Anterior cingulate cortex (tissue), 58 donors: Measurements from ENCODE around the gene SH2D7.

Source experiments
- DNase-seq, 58 donors: peaks; one replicate each; lab custom pipeline; 2025; lab: John Stamatoyannopoulos, UW

The SH2D7 gene

DNA sequence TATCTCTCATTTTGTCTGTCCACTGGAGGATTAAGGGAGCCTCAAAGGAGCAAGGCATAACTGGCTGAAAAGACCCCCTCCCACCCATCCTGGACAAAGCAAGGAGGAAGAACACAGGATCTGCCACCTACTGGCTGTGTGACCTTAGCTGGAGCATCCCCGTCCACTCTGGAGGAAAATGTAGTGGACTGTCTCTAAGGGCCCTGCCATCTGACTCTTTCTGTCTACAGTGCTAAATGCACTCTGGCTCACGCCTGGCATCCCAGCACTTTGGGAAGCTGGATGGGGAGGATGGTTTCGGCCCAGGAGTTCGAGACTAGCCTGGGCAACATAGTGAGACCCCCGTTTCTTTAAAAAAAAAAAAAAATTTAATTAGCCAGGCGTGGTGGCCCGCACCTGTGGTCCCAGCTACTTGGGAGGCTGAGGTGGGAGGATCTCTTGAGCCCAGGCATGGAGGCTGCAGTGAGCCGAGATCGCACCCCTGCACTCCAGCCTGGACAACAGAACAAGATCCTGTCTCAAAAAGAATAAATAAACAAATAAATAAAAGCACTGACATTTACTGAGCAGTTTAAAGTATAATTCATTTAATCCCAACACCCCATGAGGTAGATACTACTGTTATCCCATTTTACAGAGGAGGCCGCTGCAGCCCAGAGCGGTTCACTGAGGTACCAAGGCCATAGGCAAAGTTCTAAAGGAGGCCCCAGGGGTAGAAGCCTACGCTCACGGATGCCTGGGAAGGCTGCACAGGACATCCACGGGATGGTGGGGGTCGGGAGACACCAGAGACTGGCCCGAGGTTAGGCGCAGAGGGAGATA lies 15.9 kb upstream of the SH2D7 start:
- DNase-seq: no peak

DNA sequence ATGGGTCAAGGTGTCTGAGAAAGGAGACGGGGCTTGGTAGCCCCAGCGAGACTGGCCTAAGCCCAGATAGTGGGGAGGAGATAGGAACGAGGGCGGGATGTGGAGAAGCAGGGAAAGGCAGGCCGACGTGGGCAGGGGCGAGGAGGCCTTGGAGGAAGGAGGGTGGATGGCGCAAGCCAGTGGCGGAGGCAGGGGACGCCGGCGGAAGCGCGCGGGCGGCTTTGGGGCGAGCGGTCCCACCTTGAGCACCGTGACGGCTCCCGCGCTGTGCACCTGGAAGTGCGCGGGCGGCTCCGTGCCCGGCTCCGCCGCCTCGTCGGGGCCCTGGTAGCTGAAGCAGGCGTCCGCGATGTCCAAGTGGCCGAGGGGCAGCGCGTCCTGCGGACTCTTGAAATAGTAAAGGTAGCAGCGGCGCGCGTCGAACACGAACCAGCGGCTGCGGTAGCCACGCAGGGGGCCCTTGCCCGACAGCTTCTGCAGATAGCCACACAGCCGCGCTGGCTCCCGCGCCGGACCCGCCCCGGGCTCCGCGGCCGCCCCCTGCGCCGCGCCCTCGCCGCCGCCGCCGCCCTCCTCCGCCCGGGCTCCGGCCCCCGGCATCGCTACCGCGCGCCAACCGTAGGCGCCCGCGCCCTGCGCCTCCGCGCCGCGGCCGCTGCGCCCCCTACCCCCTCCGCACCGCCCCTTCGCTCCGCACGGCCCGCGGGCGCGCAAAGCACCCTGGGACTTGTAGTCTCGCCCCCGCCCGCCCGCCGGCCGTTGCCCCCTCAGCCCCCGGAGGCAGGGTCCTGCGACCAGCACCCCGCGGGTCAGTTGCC lies 15.1 kb upstream of the SH2D7 start, which contains the start of gene TBC1D2B:
Gene TBC1D2B, minus strand, starts transcription at position 659 of the 818 bp plus-strand sequence. Its CDS starts 59 bp downstream, at position 600.
- DNase-seq: peak in 50 of 58 donors; percentile 23 to 78 (median 55)

DNA sequence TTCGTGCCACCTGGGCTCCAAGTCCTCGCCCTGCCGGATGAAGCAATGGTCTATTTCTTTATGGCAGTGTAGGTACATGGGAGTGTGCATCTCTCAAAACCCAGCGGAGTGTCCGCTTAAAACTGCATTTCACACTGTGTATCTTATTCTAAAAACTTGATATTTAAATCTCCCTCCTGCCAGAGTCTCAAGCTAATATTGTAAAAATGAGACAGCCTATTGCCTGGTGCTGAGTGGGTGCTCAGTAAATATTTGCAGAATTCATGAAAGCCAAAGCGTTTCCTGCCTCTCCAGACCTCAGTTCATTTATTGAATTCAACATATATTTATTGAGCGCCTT lies 14.5 kb upstream of the SH2D7 start:
- DNase-seq: peak in 1 of 58 donors; percentile 65

DNA sequence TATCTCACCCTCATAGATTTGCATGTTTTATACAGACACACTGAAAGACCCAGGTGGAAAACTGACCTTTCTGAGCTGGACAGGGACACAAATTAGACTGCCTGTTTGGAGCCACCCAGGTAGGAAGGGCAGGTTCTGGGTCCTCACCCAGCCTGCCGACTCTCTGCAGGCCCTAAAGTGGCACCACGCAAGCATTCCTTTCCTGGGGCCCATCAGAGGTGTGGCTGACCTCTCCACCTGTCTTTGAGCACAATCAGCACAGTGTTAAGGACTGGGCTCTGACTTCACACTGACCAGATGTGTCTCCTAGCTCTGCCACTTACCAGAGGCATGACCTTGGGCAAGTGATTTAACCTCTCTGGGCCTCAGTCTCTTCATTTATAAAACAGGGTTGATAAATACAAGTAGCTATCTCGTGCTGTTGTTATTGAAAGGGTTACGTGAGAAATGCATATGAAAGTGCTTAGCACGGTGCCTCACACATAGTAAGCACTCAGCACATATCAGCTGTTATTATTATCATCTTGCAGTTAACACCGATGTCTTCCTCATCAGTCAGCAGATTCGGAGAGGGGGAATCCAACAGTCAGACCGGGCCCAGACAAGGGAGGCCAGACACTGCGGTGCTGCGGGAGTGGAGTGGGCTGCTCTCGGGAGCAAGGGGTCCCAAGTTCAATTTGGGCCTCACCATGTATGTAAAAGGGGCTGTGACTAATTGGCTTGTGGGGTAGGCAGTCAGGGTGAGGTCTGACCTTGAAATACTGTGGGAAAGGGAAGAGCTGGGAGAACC lies 12.9 kb upstream of the SH2D7 start:
- no peak for DNase-seq

DNA sequence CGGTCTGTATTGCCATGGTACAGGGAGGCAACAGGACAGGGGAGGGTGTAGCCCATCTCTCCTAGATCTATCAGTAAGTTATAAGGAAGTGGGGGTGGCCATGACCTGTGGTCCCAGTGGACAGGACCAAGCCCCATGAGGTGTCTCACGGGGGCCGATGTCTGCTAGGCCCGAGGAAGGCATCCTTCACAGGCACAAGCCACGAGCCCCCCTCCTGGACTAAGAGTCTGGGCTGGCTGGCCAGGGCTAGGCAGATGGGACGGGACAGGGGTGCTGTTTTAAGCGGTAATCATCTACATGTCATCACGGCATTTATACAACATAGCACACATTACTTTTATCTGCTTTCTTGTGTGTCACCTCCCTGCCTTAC lies 12.3 kb upstream of the SH2D7 start:
- no peak for DNase-seq

DNA sequence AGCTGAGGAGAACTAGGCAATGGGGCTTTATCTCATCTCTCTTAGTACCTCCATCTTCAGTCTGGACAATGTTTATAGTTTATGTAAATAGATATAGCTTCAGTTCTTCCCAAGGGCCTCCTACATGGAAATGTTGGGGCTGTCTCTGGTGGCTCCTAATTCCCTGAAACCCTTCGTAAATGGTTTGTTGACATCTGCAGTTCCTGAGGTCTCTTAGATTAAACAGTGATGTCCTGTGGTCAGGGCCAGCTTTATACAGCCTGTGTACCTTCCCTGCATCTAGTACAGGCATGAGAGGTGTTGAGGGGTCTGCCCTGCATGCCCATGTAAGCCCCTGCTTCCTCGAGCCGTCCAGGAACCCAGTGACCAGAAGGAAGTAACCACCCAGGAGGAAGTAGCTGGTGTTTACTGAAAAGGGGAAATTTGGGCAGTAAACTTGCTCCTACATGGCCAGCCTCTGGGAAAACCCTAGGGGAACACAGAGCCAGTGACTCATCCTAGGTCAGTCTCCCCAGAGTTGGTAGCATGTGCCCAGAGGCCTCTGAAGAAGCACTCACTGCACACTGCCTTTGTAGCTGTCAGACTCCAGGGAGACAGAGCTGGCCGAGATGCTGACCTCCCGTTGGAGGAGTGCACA lies 10.1 kb upstream of the SH2D7 start:
- no peak for DNase-seq

DNA sequence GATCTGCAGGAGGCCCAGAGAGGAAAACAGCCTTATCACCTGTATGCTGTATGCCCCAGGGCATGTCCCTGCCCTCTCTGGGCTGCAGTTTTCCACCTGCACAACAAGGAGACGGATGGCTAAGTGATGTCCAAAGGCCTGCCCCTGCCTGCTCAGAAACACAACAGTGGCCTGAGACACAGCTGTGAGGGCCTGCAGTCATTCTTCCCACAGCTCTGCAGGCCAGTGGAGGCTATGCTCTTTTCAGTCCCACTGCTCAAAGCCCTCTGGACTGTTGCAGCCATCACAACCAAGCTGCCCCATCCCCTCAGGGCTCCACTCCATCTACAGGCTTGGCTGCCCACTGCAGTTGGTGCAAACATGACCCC lies 9.6 kb upstream of the SH2D7 start:
- no peak for DNase-seq

DNA sequence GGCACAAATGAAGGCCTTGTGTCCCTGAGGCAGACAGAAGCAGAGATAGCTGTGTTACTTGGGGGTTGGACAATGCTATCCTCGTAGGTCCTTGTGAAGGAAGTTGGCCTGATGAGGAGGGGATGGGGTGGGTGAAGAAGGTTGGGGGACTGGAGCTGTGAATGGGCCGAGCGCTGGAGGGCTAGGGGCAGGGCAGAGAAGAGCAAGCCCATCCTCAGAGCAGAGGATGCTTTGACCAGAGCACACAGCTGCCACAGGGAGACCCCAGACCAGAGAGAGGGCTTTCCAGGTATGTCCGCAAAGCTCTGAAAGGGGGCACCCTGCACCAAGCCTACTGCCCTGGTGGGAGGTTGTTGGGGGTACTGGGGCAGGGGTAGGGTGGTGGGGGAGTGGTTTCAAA lies 9.2 kb upstream of the SH2D7 start:
- DNase-seq: no peak

DNA sequence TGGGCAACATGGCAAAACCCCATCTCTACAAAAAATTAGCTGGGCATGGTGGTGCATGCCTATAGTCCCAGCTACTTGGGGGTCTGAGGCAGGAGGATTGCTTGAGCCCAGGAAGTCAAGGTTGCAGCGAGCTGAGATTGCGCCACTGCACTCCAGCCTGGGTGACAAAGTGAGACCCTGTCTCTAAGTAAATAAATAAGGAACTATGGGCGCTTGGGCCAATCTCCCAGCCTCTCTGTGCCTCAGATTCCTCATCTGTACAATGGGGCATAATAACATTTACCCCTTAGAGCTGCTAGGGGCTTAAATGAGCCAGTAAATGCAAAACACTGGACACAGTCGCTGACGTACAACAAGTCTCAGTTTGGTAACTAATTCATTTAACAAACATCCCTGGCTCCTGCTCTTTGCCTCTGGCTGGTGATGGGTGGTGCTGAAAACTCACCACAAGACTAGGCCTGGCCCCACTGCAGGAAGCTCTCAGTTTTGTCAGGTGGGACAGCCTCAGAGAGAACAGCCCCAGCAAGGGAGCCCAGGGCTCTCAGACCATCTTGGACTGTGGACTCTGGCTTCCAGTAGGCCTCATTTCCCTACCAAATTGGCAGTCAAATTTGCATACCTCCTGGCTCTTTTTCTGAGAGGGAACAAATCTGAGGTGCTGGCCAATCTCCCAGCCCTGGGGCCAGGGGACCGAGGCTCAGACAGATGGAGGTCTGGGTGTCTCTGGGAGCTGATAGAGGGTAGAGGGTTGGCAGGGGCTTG lies 8.5 kb upstream of the SH2D7 start:
- DNase-seq: no peak

DNA sequence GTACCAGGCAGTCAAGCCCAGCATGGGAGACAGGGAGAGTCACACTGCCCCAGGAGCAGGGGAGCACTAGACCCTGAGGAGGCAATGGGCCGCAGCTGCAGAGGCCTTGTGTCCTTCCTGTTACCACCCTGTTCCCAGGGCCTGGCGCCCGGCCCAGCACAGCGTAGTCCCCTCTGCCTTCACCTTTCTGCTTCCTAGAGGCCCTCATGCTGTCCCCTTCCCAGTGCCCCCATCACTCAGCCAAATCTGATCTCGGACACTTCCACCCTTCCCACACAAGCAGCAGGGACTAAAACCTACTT lies 8.0 kb upstream of the SH2D7 start:
- no peak for DNase-seq

DNA sequence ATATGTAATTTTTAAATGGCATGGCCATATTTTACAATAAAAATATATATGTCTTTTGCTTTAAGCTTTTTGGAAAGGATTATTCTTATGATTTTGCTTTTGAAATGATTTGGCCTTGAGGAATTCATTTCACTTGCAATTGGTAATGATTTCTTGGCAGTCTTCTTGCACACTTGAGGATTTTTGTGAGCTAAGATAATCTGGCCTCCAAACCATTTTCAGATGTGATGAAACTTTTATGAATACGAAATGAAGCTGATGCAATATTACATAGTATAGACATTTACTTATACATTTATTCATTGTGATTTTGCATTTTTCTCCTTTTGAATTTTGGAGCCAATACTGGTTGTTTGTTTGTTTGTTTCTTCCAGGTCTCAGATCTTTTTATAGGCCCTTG lies 6.4 kb upstream of the SH2D7 start:
- no peak for DNase-seq

DNA sequence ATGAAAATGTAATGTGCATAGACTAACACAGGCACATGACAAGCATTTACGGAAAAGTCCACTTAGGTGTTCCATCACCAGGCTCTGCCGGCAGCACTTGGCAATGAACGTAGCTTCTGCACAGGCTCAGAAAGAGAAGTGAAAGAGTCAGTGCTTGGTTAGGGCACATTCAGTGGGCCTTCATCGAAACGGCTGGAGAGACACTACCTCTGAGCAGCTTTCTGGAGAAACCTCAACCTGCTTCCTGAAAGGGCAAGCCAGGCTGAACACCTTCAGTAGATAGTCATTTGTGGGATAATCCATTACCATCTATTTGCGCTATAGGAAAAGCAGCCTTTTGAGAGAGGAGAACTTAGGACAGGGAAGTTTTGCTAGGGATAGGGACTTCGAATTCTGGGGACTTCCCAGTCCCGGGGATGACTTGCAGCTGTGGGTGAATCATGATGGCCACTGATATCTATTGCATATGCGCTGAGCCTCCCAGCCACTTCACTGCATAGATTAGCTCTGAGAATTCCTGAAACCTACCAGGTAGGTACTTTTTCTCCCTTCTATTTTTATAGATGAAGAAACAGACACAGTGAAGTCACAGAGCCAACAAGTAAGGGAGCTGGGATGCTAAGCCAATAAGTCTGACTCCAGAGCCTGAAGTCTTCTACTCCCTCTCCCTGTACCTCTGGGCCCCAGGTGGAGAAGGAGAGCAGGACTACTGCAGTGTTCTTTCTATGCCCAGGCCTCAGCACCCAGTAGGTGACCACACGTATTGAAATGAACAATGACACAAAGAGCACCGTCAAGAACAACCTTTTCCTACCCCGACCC lies 4.2 kb upstream of the SH2D7 start:
- no peak for DNase-seq

DNA sequence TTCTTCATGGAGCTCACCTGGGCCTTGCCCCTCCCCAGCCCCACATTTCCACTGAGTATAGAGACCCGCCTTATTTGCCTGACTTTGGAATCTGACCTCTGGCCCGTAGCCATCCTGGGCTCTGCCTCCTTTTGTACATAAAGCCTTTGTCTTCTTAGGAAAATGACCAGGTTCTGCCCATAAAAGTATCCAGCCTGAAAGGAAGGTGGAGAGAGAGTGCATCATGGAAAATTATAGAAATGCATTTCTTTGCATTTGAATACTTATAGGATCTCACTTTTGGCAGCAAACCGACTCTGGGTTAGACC lies 3.6 kb upstream of the SH2D7 start:
- no peak for DNase-seq

DNA sequence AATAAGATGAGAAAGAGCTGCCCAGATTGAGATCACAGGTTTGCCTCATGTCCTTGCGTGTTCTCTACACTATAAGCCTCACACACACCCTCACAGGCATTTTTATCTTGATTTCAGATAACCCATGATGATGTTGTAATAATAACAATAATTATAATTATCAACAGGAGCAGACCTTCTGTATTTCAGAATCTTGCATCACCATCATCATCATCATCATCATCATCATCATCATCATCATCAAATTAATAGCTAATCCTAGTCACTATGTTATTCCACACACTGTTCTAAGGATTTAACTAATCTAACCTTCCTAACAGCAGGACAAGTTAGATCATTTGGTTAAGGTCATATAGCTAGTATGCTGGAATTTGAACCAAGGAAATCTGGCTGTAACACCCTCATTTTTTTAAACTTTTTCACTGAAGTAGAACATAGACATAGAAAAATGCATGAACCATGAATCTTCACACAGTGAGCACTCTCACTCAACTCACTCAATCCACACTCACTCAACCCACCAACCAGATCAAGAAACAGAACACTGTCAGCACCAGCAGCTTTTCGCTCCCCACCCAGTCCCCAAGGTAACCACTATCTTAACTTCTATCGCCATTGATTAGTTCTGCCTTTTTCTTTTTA lies 1.8 kb upstream of the SH2D7 start:
- DNase-seq: no peak

DNA sequence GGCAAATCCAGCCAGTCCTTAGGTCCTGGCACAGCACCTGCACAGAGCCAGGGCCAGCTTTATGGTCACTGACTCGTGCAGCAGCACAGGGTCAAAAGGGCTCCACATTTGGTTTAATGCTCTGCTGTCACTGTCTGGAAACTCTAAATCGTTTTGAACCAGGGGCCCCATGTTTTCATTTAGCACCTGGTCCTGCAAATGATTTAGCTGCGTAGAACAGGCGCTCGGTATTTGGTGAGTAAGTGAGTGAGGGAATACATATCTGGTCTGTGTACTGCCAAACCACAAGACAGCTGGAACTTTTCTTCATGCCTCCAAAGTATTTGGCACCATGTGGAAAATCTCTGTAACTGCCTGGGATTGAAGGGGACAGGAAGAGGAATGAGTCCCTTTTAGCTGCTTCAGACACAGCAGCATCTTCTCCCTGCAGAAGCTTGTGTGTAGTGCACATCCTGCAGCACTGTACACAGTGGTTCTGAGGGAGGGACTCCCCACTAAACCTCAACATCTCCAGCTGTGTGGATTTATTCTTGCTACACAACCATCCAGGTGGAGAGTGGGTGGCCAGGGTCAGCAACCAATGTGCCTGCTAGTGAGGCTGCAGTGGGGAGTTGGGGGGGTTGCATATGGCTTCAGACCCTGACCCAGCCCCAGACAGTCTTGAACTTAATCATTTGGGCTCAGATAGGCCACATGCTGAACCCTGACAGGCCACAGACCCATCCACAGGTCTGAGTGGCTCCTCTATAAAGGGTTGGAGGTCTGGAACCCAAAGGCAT lies 1.1 kb downstream of the SH2D7 start:
- no peak for DNase-seq

DNA sequence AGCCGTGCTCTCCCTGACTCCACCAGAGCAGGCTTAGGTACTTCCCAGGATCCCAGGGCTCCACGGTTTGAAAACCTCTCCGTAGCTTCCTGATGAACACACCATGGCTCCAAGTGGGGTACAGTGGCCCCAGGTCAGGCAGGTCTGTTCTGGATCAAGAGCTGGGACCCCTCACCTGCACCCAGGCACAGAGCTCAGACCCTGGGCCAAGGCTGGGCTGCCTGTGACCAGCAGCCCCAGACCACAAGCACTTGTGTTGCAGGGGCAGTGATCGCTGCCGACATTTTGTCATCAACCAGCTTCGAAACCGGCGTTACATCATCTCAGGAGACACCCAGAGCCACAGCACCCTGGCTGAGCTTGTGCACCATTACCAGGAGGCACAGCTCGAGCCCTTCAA lies 5.3 kb downstream of the SH2D7 start:
- DNase-seq: no peak

DNA sequence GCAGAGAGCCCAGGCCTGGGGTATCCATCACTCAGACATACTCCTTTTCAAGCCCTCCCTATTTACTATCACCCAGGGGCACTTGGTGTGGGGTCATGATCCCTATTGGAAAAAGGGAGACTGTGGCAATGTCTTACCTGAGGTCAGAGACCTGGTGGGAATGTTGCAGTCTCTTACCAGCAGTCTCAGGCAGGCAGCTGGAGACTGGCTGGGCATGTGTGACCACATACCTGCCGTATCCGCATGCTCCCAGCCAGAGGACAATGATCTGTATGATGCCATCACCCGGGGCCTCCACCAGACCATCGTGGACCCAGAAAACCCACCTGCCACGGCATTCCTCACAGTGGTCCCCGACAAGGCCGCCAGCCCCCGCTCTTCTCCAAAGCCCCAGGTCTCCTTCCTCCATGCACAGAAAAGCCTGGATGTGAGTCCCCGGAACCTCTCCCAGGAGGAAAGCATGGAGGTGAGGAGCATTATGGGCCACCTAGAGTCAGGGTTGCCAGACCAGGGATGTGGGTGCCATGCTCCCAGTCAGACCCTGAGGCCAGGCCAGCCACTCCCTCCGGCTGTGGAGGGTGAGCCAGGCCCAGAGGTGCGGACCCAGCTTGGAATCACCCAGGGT lies 5.9 kb downstream of the SH2D7 start:
- no peak for DNase-seq

DNA sequence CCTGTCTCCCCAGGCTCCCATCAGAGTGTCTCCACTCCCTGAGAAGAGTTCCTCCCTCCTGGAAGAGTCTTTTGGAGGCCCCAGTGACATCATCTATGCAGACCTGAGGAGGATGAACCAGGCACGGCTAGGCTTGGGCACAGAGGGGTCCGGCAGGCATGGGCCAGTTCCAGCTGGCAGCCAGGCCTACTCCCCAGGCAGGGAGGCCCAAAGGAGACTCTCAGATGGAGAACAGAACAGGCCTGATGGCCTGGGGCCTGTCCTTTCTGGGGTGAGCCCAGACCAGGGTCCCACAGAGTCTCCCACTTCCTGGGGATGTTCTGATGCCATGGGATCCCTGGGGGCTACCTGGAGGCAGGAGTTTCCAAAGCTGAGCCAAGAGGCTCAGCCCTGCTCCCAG lies 8.5 kb downstream of the SH2D7 start:
- DNase-seq: no peak
